DMS79 (cell line): Measurements from ENCODE around the gene TRPM8.

Experiments used
- DNase-seq: peaks from one replicate; lab custom pipeline; 2025; lab: John Stamatoyannopoulos, UW

The TRPM8 gene

GRCh38 chr2:233974530-233975071, 57.4 kb downstream of the TRPM8 start:
- no peak for DNase-seq

DNA sequence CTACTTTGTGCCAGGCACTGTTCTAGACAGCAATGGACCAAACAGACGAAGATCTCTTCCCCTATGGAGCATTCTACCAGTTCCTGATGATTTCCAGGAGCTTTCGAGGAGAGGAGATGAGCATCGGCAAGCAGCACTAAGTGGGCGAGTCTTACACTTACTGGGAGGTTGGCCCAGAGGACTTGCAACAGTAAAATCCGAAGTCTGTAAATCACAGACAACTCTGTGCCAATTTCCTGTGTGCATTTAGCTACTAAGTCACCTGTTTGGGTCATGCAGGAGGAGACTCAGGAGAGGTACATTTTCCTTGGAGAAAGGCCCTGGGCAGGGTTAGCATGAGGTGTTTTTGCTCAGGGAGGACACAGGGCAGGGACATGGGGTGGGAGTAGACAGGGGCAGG, 58.9 kb downstream of the TRPM8 start:
- DNase-seq, result no peak

DNA sequence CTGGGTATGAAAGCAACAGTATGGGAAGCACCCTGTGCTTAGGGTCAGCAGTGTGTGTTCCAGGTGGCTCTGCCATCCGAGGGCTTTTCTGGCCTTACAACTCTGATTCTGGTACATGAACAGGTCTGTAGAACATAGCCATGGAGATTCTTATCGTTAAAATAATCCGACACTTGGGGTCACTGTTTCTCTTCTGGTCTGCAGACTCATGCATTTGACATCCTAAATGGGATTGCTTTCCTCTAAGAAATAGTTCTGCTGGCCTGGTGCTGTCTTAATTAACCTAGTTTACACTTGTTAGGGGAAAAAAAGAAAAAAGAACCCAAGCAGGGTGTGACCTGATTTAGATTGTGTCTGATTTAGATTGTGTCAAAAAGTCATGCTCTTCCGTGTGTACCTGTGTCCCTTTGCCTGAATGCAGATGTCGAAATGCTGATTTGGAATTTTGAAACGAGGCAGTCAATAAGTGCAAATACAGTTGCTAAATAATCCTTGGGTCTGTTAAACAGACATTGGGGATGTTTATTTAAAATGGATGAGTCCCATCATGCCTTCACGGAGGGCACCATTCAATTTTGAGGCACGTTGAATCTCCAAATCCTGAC, 59.6 kb downstream of the TRPM8 start:
- DNase-seq, result no peak

- no peak for DNase-seq
Observed at GRCh38 chr2:233977296-233977837, 60.2 kb downstream of the TRPM8 start.

DNA sequence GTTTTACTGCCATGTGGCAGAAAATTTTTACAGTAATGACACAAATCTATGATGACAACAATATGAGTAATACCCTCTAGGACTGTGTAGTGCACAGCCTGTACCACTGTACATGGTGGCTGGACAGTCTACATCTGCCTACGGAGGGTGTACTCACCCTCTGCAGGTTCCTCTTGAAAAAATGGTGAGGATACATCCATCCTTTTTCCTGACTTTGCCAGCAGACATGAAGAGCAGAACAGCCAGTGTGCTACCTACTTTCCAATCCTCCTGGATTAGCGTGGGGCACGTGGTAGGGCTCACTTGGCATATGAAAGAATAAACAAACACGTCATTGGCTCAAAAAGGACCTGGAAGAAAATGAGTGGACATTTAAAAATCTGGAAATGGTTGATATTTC, 62.6 kb downstream of the TRPM8 start:
- DNase-seq, result no peak

- no peak for DNase-seq
Observed at GRCh38 chr2:233980955-233981561, 63.9 kb downstream of the TRPM8 start.

GRCh38 chr2:233981574-233982420, 64.6 kb downstream of the TRPM8 start:
- no peak for DNase-seq

DNA sequence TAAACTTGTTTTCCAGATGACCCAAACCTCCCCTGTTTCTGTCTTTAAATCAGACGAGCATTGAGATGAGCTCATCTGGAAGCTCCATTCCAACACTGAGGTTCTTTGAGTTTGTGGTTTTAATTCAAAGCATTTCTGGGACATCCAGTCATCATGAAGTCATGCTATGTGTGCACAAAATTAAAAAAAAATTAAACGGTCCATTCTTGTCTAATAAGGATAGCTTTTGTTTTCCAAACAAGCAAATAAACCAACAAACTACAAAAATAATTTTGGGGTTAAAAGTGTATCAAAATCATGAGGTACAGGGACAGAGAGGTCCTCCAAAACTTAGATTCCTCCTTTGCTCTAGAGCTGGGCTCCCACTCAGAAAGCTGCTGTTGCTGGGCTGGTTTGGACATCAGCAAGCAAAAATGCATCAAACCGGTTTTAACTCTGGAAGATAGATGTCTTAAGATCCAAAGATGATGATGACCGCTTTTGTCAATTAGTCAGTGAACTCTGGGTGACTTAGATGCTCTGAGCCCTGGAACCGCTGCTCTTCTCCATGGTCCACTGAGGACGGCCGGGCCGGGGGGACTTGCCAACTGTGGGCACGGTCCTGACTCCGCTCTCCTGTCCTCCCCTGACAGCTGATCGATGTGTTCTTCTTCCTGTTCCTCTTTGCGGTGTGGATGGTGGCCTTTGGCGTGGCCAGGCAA, 65.4 kb downstream of the TRPM8 start:
- no peak for DNase-seq

DNA sequence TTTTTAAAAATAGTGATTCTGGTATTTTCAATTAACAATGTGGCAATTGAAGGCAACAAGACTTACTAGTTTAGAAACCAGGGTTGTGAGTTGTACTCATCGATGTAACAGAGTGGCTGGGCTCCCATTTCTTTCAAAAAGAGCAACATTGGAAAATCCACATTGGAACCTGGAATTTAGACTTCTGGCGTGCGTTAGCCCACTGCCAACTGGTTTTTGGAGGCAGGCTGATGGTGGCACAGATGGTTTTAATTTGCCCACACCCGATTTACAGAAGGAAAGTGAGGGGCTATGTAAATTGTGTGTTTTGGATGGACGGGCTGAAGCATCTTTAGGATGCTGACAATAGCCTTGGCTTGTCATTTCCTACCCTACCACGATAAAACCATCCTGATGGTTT, 66.3 kb downstream of the TRPM8 start:
- no peak for DNase-seq

- DNase-seq, result no peak
Observed at GRCh38 chr2:233988581-233988980, 71.4 kb downstream of the TRPM8 start.

GRCh38 chr2:233989221-233989858, 72.2 kb downstream of the TRPM8 start:
- DNase-seq, result peak; percentile 80

DNA sequence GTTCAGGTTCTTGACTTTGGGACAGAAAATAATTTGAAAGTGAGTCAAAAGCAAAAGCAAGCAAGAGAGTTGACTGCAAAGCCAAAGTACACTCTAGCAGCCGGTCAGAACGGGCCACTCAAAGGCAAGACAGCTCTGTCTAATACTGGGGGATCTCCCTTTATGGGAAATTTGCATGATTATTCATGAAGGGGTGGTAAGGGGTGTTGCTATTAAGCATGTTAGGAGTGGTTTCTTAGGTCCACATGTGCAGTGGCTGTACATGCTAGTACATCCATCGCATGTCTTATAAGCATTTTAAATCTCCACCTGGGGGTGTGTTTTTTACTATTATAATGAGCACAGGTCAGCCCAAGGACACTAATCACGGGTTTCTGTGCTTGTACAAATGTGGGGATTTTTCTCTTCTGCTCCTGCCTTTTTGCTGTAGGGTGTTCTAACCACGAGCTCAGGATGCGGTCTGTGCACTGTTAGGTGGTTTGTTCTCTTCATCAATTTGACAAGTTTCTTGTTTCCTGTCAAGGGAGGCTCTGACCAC, 73.2 kb downstream of the TRPM8 start:
- no peak for DNase-seq

DNA sequence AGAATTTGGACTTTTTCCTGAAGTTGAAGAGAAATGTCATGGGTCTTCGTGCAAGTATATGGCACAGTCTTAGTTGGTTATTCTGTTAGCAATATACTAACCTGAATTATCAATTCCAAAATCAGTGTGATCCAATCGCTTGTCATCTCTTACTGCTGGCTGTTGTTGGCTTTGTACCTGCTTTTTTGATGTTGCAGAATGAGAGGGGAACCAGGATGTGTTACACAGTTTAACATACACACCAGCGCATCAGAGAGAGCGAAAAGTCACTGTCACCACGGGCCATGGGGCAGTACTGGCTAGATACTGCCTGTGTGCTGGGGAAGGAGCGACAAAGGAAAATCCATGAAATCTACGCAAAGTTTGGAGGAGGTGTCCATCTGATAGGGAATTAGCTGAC, 74.0 kb downstream of the TRPM8 start:
- no peak for DNase-seq

DNA sequence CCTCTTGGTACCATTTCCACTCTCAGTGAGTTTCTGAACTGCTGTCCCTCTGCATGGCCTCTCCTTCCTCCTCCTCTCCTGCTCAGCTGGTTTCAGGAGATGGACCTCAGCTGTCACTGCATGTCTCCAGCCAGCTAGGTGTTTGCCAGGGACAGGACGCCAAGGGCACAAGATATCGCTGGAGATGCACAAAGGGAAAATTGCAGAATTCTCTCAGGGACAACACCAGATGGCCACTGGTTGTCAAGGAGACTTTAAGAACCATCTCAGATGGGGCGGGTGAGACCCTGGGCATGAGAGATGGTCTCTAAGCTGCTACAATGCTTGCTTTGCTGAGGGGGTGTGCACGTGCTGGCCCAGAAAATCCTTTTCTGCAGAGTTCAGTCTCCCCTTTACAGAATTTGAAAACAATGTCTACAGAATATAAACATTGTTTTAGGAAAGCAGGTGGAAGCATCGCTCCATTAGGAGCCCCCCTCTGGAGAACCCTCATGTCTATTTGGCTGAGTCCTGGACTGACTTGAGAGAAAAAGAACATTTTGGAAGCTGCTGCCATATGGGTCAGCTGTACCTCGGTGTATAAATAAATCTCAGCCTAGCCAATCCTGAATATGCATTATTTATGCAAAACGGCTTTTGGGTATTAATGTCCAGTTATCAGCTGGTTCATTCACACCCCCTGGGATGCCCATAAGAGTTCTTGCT, 75.5 kb downstream of the TRPM8 start:
- no peak for DNase-seq

- no peak for DNase-seq
Observed at GRCh38 chr2:233993461-233993860, 76.3 kb downstream of the TRPM8 start.

DNA sequence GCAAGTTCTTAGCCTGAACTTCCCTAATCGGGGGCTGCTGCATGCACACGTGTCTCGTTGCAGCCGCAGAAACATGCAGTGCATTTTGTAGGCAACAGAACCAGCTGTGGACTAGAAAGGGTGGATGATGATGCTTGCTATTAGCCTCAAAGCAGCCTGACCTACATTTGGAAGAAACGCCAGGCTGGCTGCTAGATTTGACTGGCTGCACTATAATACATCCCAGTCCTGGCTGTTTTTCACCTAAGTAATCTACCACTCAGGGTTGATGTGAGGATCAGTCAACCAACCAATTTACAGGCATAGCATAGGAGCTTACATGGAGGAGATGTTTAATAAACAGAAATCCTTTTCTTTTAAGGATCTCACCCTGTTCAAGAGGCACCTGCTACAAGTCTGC, 77.0 kb downstream of the TRPM8 start:
- no peak for DNase-seq

- DNase-seq, result no peak
Observed at GRCh38 chr2:233996000-233996399, 78.8 kb downstream of the TRPM8 start.

GRCh38 chr2:233996461-233996860, 79.3 kb downstream of the TRPM8 start:
- no peak for DNase-seq

DNA sequence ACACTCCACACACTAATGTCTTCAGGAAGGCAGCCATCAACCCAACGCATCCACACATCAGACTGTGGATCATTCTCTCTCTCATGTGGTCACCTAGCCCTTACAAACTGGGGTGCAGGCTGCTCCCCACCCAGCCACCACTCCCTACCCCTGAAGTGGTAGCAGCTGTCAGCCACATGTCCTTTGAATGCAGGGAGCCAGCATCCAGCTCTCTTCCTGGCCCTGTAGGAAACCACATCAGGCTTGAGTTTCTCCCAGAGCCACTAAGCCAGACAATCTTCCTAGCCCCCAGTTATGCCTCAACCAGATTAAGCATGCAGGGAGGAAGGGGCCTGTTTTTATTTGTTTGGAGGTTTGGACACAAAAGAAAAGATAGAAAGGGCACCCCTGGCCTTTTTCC, 80.5 kb downstream of the TRPM8 start:
- no peak for DNase-seq

- no peak for DNase-seq
Observed at GRCh38 chr2:233999182-233999581, 82.0 kb downstream of the TRPM8 start.
